CD4-positive, alpha-beta memory T cell (primary cell): ENCODE results near the gene DST. TPM values are rescaled to one million over a fixed set of nuclear protein-coding genes. Genes with fewer than 3 reads are reported as not detected.

Experiments
- CTCF ChIA-PET: fragments of 350-600 bp; sonication (Branson Sonifier 250); formaldehyde crosslinking; loops from one replicate; lab custom pipeline; 2021; ENCODE audit warnings: inconsistent platforms; ENCODE audit not compliant: partially characterized antibody; lab: Charles Lee
- POLR2A ChIA-PET: fragments of 350-600 bp; sonication (Branson Sonifier 250); formaldehyde crosslinking; loops from one replicate; lab custom pipeline; 2021; ENCODE audit not compliant: partially characterized antibody; lab: Charles Lee
- DNase-seq, 5 donors: peaks; one replicate each; pipeline versions ENCODE4 v3.0.0 to v3.0.0-alpha.2; 2020 to 2022; ENCODE audit warnings: mixed read lengths in 1 of 5
- H3K27ac ChIP-seq: one replicate; pipeline ENCODE4 v1.7.0; 2013; ENCODE audit warnings: low read depth, low read length
- H3K27me3 ChIP-seq: 2 replicates; pipeline ENCODE4 v1.7.0; 2013; ENCODE audit warnings: mild to moderate bottlenecking, low read length, moderate library complexity; ENCODE audit not compliant: insufficient read depth
- H3K36me3 ChIP-seq: 2 replicates; pipeline ENCODE4 v1.7.0; 2013; ENCODE audit warnings: mild to moderate bottlenecking, low read length, moderate library complexity; ENCODE audit not compliant: insufficient read depth
- H3K4me1 ChIP-seq: 2 replicates; pipeline ENCODE4 v1.7.0; 2013; ENCODE audit warnings: mild to moderate bottlenecking, low read length, moderate library complexity; ENCODE audit not compliant: insufficient read depth
- H3K4me3 ChIP-seq, 2 donors: one replicate each; pipeline ENCODE4 v1.7.0; 2013; ENCODE audit warnings: low read length in 2 of 2, mild to moderate bottlenecking in 1 of 2
- H3K9me3 ChIP-seq, 2 donors: one replicate each; pipeline ENCODE4 v1.7.0; 2013; ENCODE audit warnings: low read length in 2 of 2, control low read depth in 1 of 2; ENCODE audit not compliant: control insufficient read depth in 1 of 2
- H3K27ac Mint-ChIP-seq, 7 donors: one replicate each; pipeline ENCODE4 v1.8.0; 2020 to 2021; ENCODE audit warnings: mixed read lengths in 7 of 7, mild to moderate bottlenecking in 6 of 7, inconsistent platforms in 3 of 7, moderate library complexity in 3 of 7
- H3K27me3 Mint-ChIP-seq, 2 donors: one replicate each; pipeline ENCODE4 v1.8.0; 2020 to 2021; ENCODE audit warnings: mixed read lengths in 2 of 2
- H3K36me3 Mint-ChIP-seq, 2 donors: one replicate each; pipeline ENCODE4 v1.8.0; 2020 to 2021; ENCODE audit warnings: mixed read lengths in 2 of 2, inconsistent platforms in 1 of 2, mild to moderate bottlenecking in 1 of 2
- H3K4me1 Mint-ChIP-seq, 4 donors: one replicate each; pipeline ENCODE4 v1.8.0; 2020 to 2021; ENCODE audit warnings: mixed read lengths in 4 of 4, mild to moderate bottlenecking in 1 of 4
- H3K4me3 Mint-ChIP-seq, 8 donors: one replicate each; pipeline ENCODE4 v1.8.0; 2020 to 2021; ENCODE audit warnings: mixed read lengths in 8 of 8, mild to moderate bottlenecking in 7 of 8, moderate library complexity in 6 of 8, inconsistent platforms in 3 of 8
- H3K9me3 Mint-ChIP-seq, 8 donors: one replicate each; pipeline ENCODE4 v1.8.0; 2020 to 2021; ENCODE audit warnings: mixed read lengths in 8 of 8, mild to moderate bottlenecking in 5 of 8, inconsistent platforms in 3 of 8, moderate library complexity in 1 of 8
- intact Hi-C: fragments of 100-400 bp; cut with micrococcal nuclease; formaldehyde crosslinking; loops from one replicate; pipeline ENCODE4 v1.15.1; 2023
- polyA plus RNA-seq, 2 donors: library from polyadenylated mRNA; unstranded; fragments of 300-500 nt; fragmentation: Illumina TruSeq; gene quantifications; one replicate each; pipeline ENCODE4 v1.2.3, GENCODE V29; 2021
- total RNA-seq, 2 experiments: library from RNA; stranded (reverse); gene quantifications; one replicate each; pipeline ENCODE4 v1.2.3, GENCODE V29; 2021

The DST gene
- total and polyA plus RNA-seq, 4 experiments from 2014 or later, result 1.1 to 8.8 (median 5.2) TPM

- Histone ChIP-seq H3K27me3 (no peaks in the 10 kb centered on the region), H3K9me3 (no peaks in the 10 kb centered on the region), H3K4me1 (no peaks in the 10 kb centered on the region), H3K4me3 (no peak overlapping the region), H3K36me3 (no peaks in the 10 kb centered on the region), H3K27ac (no peak overlapping the region)
- POLR2A ChIA-PET, result no interaction called here
- CTCF ChIA-PET, result no interaction called here
- Mint-ChIP-seq H3K27me3 (peaks cover 0 to 2% of the 10 kb centered on the region in 2 donors), H3K9me3 (peaks cover 0 to 5% (median 0%) of the 10 kb centered on the region in 8 donors), H3K36me3 (peaks cover 0 to 1% of the 10 kb centered on the region in 2 donors), H3K4me1 (no peaks in the 10 kb centered on the region), H3K4me3 (no peak overlapping the region), H3K27ac (no peak overlapping the region)
- DNase-seq, result no peak
- intact Hi-C loops, result no loop called here
These were observed 160.2 kb downstream of the DST start for GRCh38 chr6:56482525-56482924.

- peaks cover 0 to 5% (median 0%) of the 10 kb centered on the region in 8 donors for H3K9me3 Mint-ChIP-seq
- DNase-seq, result no peak
- peaks cover 0 to 1% of the 10 kb centered on the region in 2 donors for H3K36me3 Mint-ChIP-seq
- Histone ChIP-seq H3K27ac (no peak overlapping the region), H3K4me3 (no peak overlapping the region), H3K9me3 (no peaks in the 10 kb centered on the region), H3K4me1 (no peaks in the 10 kb centered on the region), H3K36me3 (no peaks in the 10 kb centered on the region), H3K27me3 (no peaks in the 10 kb centered on the region)
- H3K4me1 Mint-ChIP-seq, result no peaks in the 10 kb centered on the region
- H3K27ac Mint-ChIP-seq, result no peak overlapping the region
- POLR2A ChIA-PET, result no interaction called here
- intact Hi-C loops, result no loop called here
- no peak overlapping the region for H3K4me3 Mint-ChIP-seq
- H3K27me3 Mint-ChIP-seq, result peaks cover 0 to 2% of the 10 kb centered on the region in 2 donors
- CTCF ChIA-PET, result no interaction called here
These were observed 160.7 kb downstream of the DST start for GRCh38 chr6:56481957-56482356.

DNA sequence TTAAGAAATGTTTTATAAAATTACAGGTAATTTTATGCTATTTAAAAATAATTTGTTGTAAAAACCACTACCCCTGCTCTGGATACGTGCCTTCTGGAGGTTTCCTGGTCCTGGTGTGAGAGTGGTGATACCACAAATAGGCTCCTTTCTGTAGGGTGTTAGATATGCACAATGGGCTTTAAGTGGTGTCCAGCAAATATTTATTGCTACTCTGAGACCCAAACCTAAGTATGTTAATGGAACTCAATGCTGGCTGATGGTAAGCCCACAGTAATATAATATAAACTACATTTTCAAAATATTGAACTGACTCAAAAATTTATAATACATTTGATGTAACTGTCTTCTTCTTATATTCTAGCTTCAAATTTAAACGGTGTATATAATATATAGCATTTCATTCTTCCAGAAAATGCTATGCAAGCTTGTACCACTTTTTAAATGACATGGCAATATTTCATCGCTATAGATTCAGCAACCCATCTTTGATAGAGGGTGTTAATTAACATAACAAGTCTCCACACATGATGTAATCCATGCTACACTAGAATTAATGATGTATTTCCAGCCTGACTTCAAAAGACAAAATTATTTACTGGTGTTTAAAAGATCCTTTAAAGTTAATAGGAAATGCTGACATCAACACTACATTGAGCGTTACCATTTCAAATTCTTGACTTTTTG, 161.9 kb downstream of the DST start:
- H3K4me1 Mint-ChIP-seq, result no peaks in the 10 kb centered on the region
- no peak overlapping the region for H3K4me3 ChIP-seq
- POLR2A ChIA-PET, result no interaction called here
- DNase-seq, result no peak
- peaks cover under 1 to 1% of the 10 kb centered on the region in 2 donors for H3K36me3 Mint-ChIP-seq
- H3K9me3 ChIP-seq, result no peaks in the 10 kb centered on the region
- H3K27me3 Mint-ChIP-seq, result peaks cover 0 to 2% of the 10 kb centered on the region in 2 donors
- no peak overlapping the region for H3K4me3 Mint-ChIP-seq
- H3K27ac ChIP-seq, result no peak overlapping the region
- CTCF ChIA-PET, result no interaction called here
- no peaks in the 10 kb centered on the region for H3K4me1 ChIP-seq
- peaks cover 0 to 5% (median 0%) of the 10 kb centered on the region in 8 donors for H3K9me3 Mint-ChIP-seq
- H3K27me3 ChIP-seq, result no peaks in the 10 kb centered on the region
- intact Hi-C loops, result no loop called here
- H3K36me3 ChIP-seq, result no peaks in the 10 kb centered on the region
- no peak overlapping the region for H3K27ac Mint-ChIP-seq

GRCh38 chr6:56480246-56480645, 162.4 kb downstream of the DST start:
- no peak overlapping the region for H3K27ac ChIP-seq
- H3K4me3 Mint-ChIP-seq, result no peak overlapping the region
- CTCF ChIA-PET, result no interaction called here

GRCh38 chr6:56479381-56479780, 163.3 kb downstream of the DST start:
- Histone ChIP-seq H3K36me3 (no peaks in the 10 kb centered on the region), H3K27ac (no peak overlapping the region), H3K4me3 (no peak overlapping the region), H3K4me1 (no peaks in the 10 kb centered on the region), H3K27me3 (no peaks in the 10 kb centered on the region), H3K9me3 (no peaks in the 10 kb centered on the region)
- intact Hi-C loops, result no loop called here
- POLR2A ChIA-PET, result no interaction called here
- Mint-ChIP-seq H3K27ac (no peak overlapping the region), H3K27me3 (peaks cover 0 to 2% of the 10 kb centered on the region in 2 donors), H3K9me3 (peaks cover 0 to 5% (median under 1%) of the 10 kb centered on the region in 8 donors), H3K36me3 (peaks cover 3 to 4% of the 10 kb centered on the region in 2 donors), H3K4me1 (peaks cover 0 to 1% (median 0%) of the 10 kb centered on the region in 4 donors), H3K4me3 (no peak overlapping the region)
- no peak for DNase-seq
- CTCF ChIA-PET, result no interaction called here

More at GRCh38 chr6:56480246-56480645, 162.4 kb downstream of the DST start:
- Mint-ChIP-seq H3K27ac (no peak overlapping the region), H3K27me3 (peaks cover 0 to 2% of the 10 kb centered on the region in 2 donors), H3K36me3 (peaks cover 3 to 4% of the 10 kb centered on the region in 2 donors), H3K9me3 (peaks cover 0 to 5% (median under 1%) of the 10 kb centered on the region in 8 donors), H3K4me1 (peaks cover 0 to 1% (median 0%) of the 10 kb centered on the region in 4 donors)
- Histone ChIP-seq H3K36me3 (no peaks in the 10 kb centered on the region), H3K9me3 (no peaks in the 10 kb centered on the region), H3K4me1 (no peaks in the 10 kb centered on the region), H3K4me3 (no peak overlapping the region), H3K27me3 (no peaks in the 10 kb centered on the region)
- DNase-seq, result no peak
- POLR2A ChIA-PET, result no interaction called here
- intact Hi-C loops, result no loop called here

DNA sequence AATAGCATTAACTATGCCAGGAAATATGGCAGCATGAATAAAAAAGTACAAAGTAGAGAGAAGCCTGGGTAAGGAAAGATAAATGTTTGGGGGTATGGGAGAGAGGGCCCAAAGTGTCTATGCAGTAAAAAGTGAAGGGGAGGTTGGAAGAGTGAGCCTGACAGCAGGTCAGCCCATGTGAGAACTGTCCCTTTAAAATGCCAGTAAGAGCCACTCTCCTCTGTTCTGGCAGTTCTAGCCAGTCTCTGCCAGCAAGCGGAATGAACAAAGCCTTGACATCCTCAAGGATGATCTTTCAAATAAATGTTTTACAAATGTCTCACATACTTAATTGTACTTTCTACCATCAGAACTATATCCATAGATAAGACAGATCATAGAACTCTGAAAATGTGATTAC, 164.5 kb downstream of the DST start:
- POLR2A ChIA-PET, result no interaction called here
- peaks cover 0 to 5% (median under 1%) of the 10 kb centered on the region in 8 donors for H3K9me3 Mint-ChIP-seq
- intact Hi-C loops, result no loop called here
- no peak overlapping the region for H3K27ac Mint-ChIP-seq
- Histone ChIP-seq H3K9me3 (no peaks in the 10 kb centered on the region), H3K4me1 (no peaks in the 10 kb centered on the region), H3K27ac (no peak overlapping the region), H3K36me3 (no peaks in the 10 kb centered on the region), H3K27me3 (no peaks in the 10 kb centered on the region), H3K4me3 (no peak overlapping the region)
- DNase-seq, result no peak
- H3K4me3 Mint-ChIP-seq, result no peak overlapping the region
- H3K36me3 Mint-ChIP-seq, result peaks cover 3 to 4% of the 10 kb centered on the region in 2 donors
- CTCF ChIA-PET, result no interaction called here
- peaks cover 0 to 2% of the 10 kb centered on the region in 2 donors for H3K27me3 Mint-ChIP-seq
- H3K4me1 Mint-ChIP-seq, result peaks cover 0 to 1% (median 0%) of the 10 kb centered on the region in 4 donors

GRCh38 chr6:56477241-56477640, 165.4 kb downstream of the DST start:
- no peak overlapping the region for H3K4me3 Mint-ChIP-seq
- peaks cover 0 to 1% (median 0%) of the 10 kb centered on the region in 4 donors for H3K4me1 Mint-ChIP-seq
- ChIA-PET CTCF (no interaction called here), POLR2A (no interaction called here)
- intact Hi-C loops, result no loop called here
- H3K9me3 Mint-ChIP-seq, result peaks cover 0 to 5% (median under 1%) of the 10 kb centered on the region in 8 donors
- Histone ChIP-seq H3K27me3 (no peaks in the 10 kb centered on the region), H3K4me1 (no peaks in the 10 kb centered on the region), H3K9me3 (no peaks in the 10 kb centered on the region), H3K4me3 (no peak overlapping the region), H3K36me3 (no peaks in the 10 kb centered on the region), H3K27ac (no peak overlapping the region)
- peaks cover 3 to 4% of the 10 kb centered on the region in 2 donors for H3K36me3 Mint-ChIP-seq
- H3K27ac Mint-ChIP-seq, result no peak overlapping the region
- no peak for DNase-seq
- H3K27me3 Mint-ChIP-seq, result peaks cover 0 to 2% of the 10 kb centered on the region in 2 donors
